Keratinocyte (primary cell): ENCODE measurements around the gene FN3KRP. TPM values are rescaled to one million over a fixed set of nuclear protein-coding genes. Genes with fewer than 3 reads are reported as not detected.

ENCODE experiments used
- DNase-seq: peaks from one replicate; pipeline ENCODE4 v3.0.0-alpha.2; 2011; ENCODE audit warnings: low read depth, missing footprints, low spot score
- FAIRE-seq: peaks from 2 replicates; lab custom pipeline; 2011; peaks lifted over from hg19 to GRCh38; lab: Jason Lieb, UNC
- H2AFZ ChIP-seq: 2 replicates; pipeline ENCODE4 v1.6.0; 2012; ENCODE audit warnings: low read length, control low read depth, inconsistent platforms; ENCODE audit not compliant: control insufficient read depth
- H3K27ac ChIP-seq: 2 replicates; pipeline ENCODE4 v1.5.1; 2011; ENCODE audit warnings: low read length; ENCODE audit not compliant: control insufficient read depth, insufficient read depth
- H3K27me3 ChIP-seq: 3 replicates; pipeline ENCODE4 v1.6.0; 2011; ENCODE audit warnings: low read length; ENCODE audit not compliant: control insufficient read depth, insufficient read depth; ENCODE audit errors: extremely low read depth
- H3K36me3 ChIP-seq, 2 experiments: 2 replicates in 1 of 2; 3 replicates in 1 of 2; pipeline ENCODE4 v1.5.1; 2011; ENCODE audit warnings: low read length in 2 of 2, mild to moderate bottlenecking in 1 of 2; ENCODE audit not compliant: control insufficient read depth in 2 of 2, insufficient read depth in 2 of 2; ENCODE audit errors: extremely low read depth in 1 of 2
- H3K4me1 ChIP-seq: 3 replicates; pipeline ENCODE4 v1.5.1; 2011; ENCODE audit warnings: low read length; ENCODE audit not compliant: control insufficient read depth, insufficient read depth; ENCODE audit errors: extremely low read depth
- H3K4me2 ChIP-seq: 3 replicates; pipeline ENCODE4 v1.6.0; 2011; ENCODE audit warnings: low read depth, low read length; ENCODE audit not compliant: control insufficient read depth, insufficient read depth; ENCODE audit errors: extremely low read depth
- H3K4me3 ChIP-seq, 3 experiments: fragments of 200-600 bp in 1 of 3; sonication (generic) in 1 of 3; 2 replicates in 2 of 3; 3 replicates in 1 of 3; pipeline ENCODE4 v1.5.1; 2011 to 2016; ENCODE audit warnings: low read length in 3 of 3, mild to moderate bottlenecking in 3 of 3, control low read depth in 2 of 3, inconsistent platforms in 1 of 3, low read depth in 1 of 3, mixed read lengths in 1 of 3, mixed run types in 1 of 3, moderate library complexity in 1 of 3; ENCODE audit not compliant: control insufficient read depth in 2 of 3, insufficient read depth in 2 of 3; ENCODE audit errors: extremely low read depth in 1 of 3
- H3K79me2 ChIP-seq: 2 replicates; pipeline ENCODE4 v1.6.0; 2012; ENCODE audit warnings: low read length; ENCODE audit not compliant: control insufficient read depth, insufficient read depth
- H3K9ac ChIP-seq: 3 replicates; pipeline ENCODE4 v1.6.0; 2011; ENCODE audit warnings: low read length; ENCODE audit not compliant: control insufficient read depth, insufficient read depth; ENCODE audit errors: extremely low read depth
- H3K9me1 ChIP-seq: 3 replicates; pipeline ENCODE4 v1.6.0; 2011; ENCODE audit warnings: low read length; ENCODE audit not compliant: control insufficient read depth, insufficient read depth; ENCODE audit errors: extremely low read depth
- H3K9me3 ChIP-seq: 2 replicates; pipeline ENCODE4 v1.5.1; 2012; ENCODE audit warnings: low read depth, low read length; ENCODE audit not compliant: control insufficient read depth
- H4K20me1 ChIP-seq: 3 replicates; pipeline ENCODE4 v1.6.0; 2011; ENCODE audit warnings: low read length; ENCODE audit not compliant: control insufficient read depth, insufficient read depth; ENCODE audit errors: extremely low read depth
- CTCF ChIP-seq, 3 experiments: IDR thresholded peaks in 1 of 3; conservative IDR thresholded peaks in 1 of 3; optimal IDR thresholded peaks in 1 of 3; 2 replicates in 2 of 3; 3 replicates in 1 of 3; pipeline versions ENCODE3 to v1.5.1; 2011; ENCODE audit warnings: low read length in 3 of 3, mild to moderate bottlenecking in 3 of 3, moderate library complexity in 2 of 3, control low read depth in 1 of 3, inconsistent platforms in 1 of 3; ENCODE audit not compliant: insufficient read depth in 2 of 3; ENCODE audit errors: extremely low read depth in 1 of 3
- EZH2 ChIP-seq: IDR thresholded peaks from one replicate; pipeline ENCODE4 v1.6.1; 2012; ENCODE audit warnings: inconsistent platforms, mild to moderate bottlenecking, low read length, moderate library complexity
- dilution Hi-C: fragments of 300-500 bp; cut with MboI; formaldehyde crosslinking; loops from one replicate; pipeline ENCODE4 v1.7.0; 2020; ENCODE audit warnings: low sequenced_read_pairs; ENCODE audit not compliant: extremely low pct_ligation_motif_present
- polyA plus RNA-seq, 5 experiments: library from polyadenylated mRNA; depleted of rRNA in 3 of 5; stranded (reverse) in 3 of 5; stranded (forward) in 1 of 5; unstranded in 1 of 5; fragments of >200 nt; gene quantifications; 1 replicate in 1 of 5; 2 replicates in 3 of 5; 3 replicates in 1 of 5; pipeline versions ENCODE4 v1.2.1 to v1.2.3, GENCODE V29; 2011 to 2012; ENCODE audit warnings: missing spikeins in 2 of 5, low read depth in 1 of 5, low replicate concordance in 1 of 5

FN3KRP gene
- polyA plus RNA-seq, 1 donor (not counting 4 experiments of a cell fraction or from before 2014, with no cell fraction given), result 25.7 TPM

- no peak for FAIRE-seq
Observed at GRCh38 chr17:82736511-82737185, 20.1 kb downstream of the FN3KRP start.

DNA sequence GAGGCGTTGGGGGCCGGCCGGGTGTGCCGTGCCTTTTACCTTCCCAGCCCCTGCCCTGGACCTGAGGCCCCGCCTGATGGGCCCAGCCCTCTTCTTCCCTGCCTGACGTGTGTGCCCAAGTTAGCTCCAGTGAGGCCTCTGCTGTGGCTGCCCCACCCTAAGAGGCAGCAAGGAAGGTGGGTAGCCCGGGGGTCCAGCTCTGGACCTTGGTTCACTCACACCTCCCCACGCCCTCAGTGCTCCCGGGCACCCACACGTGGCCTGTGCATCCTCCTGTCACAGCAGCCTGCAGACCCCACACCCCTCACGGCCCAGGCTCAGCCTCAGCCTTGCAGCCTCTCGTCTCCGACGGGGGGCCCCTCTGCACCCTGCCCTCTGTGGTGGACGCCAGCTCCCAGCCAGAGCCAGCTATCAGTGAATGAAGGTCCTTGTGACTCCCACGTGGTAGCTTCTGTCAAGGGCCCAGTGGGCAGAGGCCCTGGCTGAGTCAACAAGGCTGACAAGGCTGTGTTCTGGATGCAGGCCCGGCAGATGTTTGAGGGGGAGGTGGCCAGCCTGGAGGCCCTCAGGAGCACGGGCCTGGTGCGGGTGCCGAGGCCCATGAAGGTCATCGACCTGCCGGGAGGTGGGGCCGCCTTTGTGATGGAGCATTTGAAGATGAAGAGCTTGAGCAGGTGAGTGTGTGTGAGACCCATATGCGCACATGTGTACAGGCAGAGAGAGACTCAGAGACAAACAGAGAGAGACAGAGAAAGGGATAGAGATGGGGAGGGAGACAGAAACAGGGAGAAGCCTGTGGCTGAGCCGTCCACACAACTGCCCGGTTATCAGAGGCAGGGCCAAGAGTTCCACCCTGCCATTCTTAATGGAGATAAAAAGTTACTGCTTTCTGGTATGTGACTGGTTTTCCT lies 21.7 kb downstream of the FN3KRP start:
- no peaks in the 10 kb centered on the region for H3K79me2 ChIP-seq
- no peak for DNase-seq
- H3K36me3 ChIP-seq, result peaks cover 0 to 2% of the 10 kb centered on the region in 2 experiments
- H3K9ac ChIP-seq, result no peak overlapping the region
- no peaks in the 10 kb centered on the region for H4K20me1 ChIP-seq
- H3K9me3 ChIP-seq, result peaks cover 6% of the 10 kb centered on the region
- H3K4me3 ChIP-seq, result no peak overlapping the region
- dilution Hi-C loops, result no loop called here
- no peak overlapping the region for H3K4me2 ChIP-seq
- no peak overlapping the region for H2AFZ ChIP-seq
- no peak for FAIRE-seq
- no peaks in the 10 kb centered on the region for H3K9me1 ChIP-seq
- peaks cover 2% of the 10 kb centered on the region for H3K4me1 ChIP-seq
- no peak overlapping the region for H3K27ac ChIP-seq
- TF ChIP-seq CTCF (optimal IDR thresholded peaks at IDR 0.05 in 1 of 3, IDR thresholded peaks at IDR 0.05 in 1 of 3, conservative IDR thresholded peaks at IDR 0.05 in 1 of 3; ENCODE audit: extremely low read depth in 1 of 3, insufficient read depth in 2 of 3, low read length in 3 of 3) (no peak), EZH2 (no peak)
- H3K27me3 ChIP-seq, result no peaks in the 10 kb centered on the region

More at GRCh38 chr17:82736511-82737185, 20.1 kb downstream of the FN3KRP start:
- TF ChIP-seq CTCF (optimal IDR thresholded peaks at IDR 0.05 in 1 of 3, IDR thresholded peaks at IDR 0.05 in 1 of 3, conservative IDR thresholded peaks at IDR 0.05 in 1 of 3; ENCODE audit: extremely low read depth in 1 of 3, insufficient read depth in 2 of 3, low read length in 3 of 3), result no peak
- TF ChIP-seq EZH2, result no peak
- Histone ChIP-seq H3K9me1 (no peaks in the 10 kb centered on the region), H3K79me2 (no peaks in the 10 kb centered on the region), H3K27me3 (no peaks in the 10 kb centered on the region), H4K20me1 (no peaks in the 10 kb centered on the region), H3K4me1 (peaks cover 2% of the 10 kb centered on the region), H3K9ac (no peak overlapping the region), H3K27ac (no peak overlapping the region), H3K9me3 (peaks cover 6% of the 10 kb centered on the region), H3K4me3 (no peak overlapping the region), H3K36me3 (peaks cover 0 to 6% of the 10 kb centered on the region in 2 experiments), H2AFZ (no peak overlapping the region), H3K4me2 (no peak overlapping the region)
- dilution Hi-C loops, result no loop called here
- no peak for DNase-seq
